Measurements from ENCODE around the gene EVX2. TPM values are rescaled to one million over a fixed set of nuclear protein-coding genes. Genes with fewer than 3 reads are reported as not detected.

Gene EVX2
- total RNA-seq, 1 donor = not detected

- H3K9me3 ChIP-seq (ENCODE audit: low read depth, low read length) = no peaks in the 10 kb centered on the region
- no peak overlapping the region for H3K4me2 ChIP-seq (ENCODE audit: insufficient read depth, low read length)
- H2AFZ ChIP-seq (ENCODE audit: low read length) = no peak overlapping the region
- no peaks in the 10 kb centered on the region for H3K36me3 ChIP-seq (ENCODE audit: insufficient read depth, low read length)
- H3K27ac ChIP-seq (ENCODE audit: low read depth, low read length) = no peak overlapping the region
- no peaks in the 10 kb centered on the region for H4K20me1 ChIP-seq (ENCODE audit: insufficient read depth, low read length)
- TF ChIP-seq, protein P1, sequence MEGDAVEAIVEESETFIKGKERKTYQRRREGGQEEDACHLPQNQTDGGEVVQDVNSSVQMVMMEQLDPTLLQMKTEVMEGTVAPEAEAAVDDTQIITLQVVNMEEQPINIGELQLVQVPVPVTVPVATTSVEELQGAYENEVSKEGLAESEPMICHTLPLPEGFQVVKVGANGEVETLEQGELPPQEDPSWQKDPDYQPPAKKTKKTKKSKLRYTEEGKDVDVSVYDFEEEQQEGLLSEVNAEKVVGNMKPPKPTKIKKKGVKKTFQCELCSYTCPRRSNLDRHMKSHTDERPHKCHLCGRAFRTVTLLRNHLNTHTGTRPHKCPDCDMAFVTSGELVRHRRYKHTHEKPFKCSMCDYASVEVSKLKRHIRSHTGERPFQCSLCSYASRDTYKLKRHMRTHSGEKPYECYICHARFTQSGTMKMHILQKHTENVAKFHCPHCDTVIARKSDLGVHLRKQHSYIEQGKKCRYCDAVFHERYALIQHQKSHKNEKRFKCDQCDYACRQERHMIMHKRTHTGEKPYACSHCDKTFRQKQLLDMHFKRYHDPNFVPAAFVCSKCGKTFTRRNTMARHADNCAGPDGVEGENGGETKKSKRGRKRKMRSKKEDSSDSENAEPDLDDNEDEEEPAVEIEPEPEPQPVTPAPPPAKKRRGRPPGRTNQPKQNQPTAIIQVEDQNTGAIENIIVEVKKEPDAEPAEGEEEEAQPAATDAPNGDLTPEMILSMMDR (IDR thresholded peaks at IDR 0.05; ENCODE audit: extremely low read depth, low read depth, low read length) = no peak
- DNase-seq (ENCODE audit: insufficient read length, low spot score, missing footprints) = no peak
- H3K79me2 ChIP-seq (ENCODE audit: insufficient read depth, low read length) = no peaks in the 10 kb centered on the region
- H3K27me3 ChIP-seq (ENCODE audit: insufficient read depth, low read length) = peaks cover 98% of the 10 kb centered on the region
- no peaks in the 10 kb centered on the region for H3K4me1 ChIP-seq (ENCODE audit: insufficient read depth, low read length)
- H3K4me3 ChIP-seq (ENCODE audit: insufficient read depth, low read length) = no peak overlapping the region
Measured at GRCh38 chr2:176074919-176075425, 8.8 kb downstream of the EVX2 start.

- Histone ChIP-seq H3K9me3 (ENCODE audit: low read depth, low read length) (no peaks in the 10 kb centered on the region), H3K4me3 (ENCODE audit: insufficient read depth, low read length) (no peak overlapping the region), H2AFZ (ENCODE audit: low read length) (no peak overlapping the region), H3K27ac (ENCODE audit: low read depth, low read length) (no peak overlapping the region), H3K36me3 (ENCODE audit: insufficient read depth, low read length) (no peaks in the 10 kb centered on the region), H3K4me2 (ENCODE audit: insufficient read depth, low read length) (no peak overlapping the region), H3K4me1 (ENCODE audit: insufficient read depth, low read length) (no peaks in the 10 kb centered on the region), H3K27me3 (ENCODE audit: insufficient read depth, low read length) (peaks cover 98% of the 10 kb centered on the region), H3K79me2 (ENCODE audit: insufficient read depth, low read length) (no peaks in the 10 kb centered on the region), H4K20me1 (ENCODE audit: insufficient read depth, low read length) (no peaks in the 10 kb centered on the region)
- peak; percentile 72 for DNase-seq (ENCODE audit: insufficient read length, low spot score, missing footprints)
- TF ChIP-seq, protein P1 (IDR thresholded peaks at IDR 0.05; ENCODE audit: extremely low read depth, low read depth, low read length) = no peak
Measured at GRCh38 chr2:176072951-176073904, 10.5 kb downstream of the EVX2 start.

DNA sequence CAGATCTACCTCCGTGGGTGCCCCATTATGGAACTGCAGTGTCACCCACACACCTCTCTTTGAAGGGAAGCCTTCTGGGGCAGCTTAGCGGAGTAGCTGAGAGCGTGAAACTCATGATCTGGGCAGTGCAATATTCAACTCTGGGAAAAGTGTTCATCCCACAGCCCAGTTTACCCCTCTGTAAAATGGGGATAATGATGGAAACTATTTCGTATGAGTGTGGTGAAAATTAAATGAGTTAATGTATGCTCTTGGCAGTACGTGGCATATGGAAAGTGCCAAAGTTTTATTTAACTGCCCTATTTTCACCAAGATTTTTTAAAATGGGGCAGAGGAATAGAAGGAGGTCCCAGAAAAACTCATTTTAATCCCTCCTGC, 11.5 kb downstream of the EVX2 start:
- TF ChIP-seq, protein P1 (IDR thresholded peaks at IDR 0.05; ENCODE audit: extremely low read depth, low read depth, low read length) = no peak
- Histone ChIP-seq H3K4me2 (ENCODE audit: insufficient read depth, low read length) (no peak overlapping the region), H3K79me2 (ENCODE audit: insufficient read depth, low read length) (no peaks in the 10 kb centered on the region), H3K9me3 (ENCODE audit: low read depth, low read length) (no peaks in the 10 kb centered on the region), H2AFZ (ENCODE audit: low read length) (no peak overlapping the region), H3K4me3 (ENCODE audit: insufficient read depth, low read length) (no peak overlapping the region), H3K4me1 (ENCODE audit: insufficient read depth, low read length) (no peaks in the 10 kb centered on the region), H3K27ac (ENCODE audit: low read depth, low read length) (no peak overlapping the region), H4K20me1 (ENCODE audit: insufficient read depth, low read length) (no peaks in the 10 kb centered on the region), H3K27me3 (ENCODE audit: insufficient read depth, low read length) (peaks cover 98% of the 10 kb centered on the region), H3K36me3 (ENCODE audit: insufficient read depth, low read length) (no peaks in the 10 kb centered on the region)
- no peak for DNase-seq (ENCODE audit: insufficient read length, low spot score, missing footprints)

Measured in osteoblast (primary cell).